Body of pancreas (tissue), 4 donors: Measurements from ENCODE around the gene TEAD4. TPM values are rescaled to one million over a fixed set of nuclear protein-coding genes. Genes with fewer than 3 reads are reported as not detected.
A peak's percentile ranks its signal among the peaks of the same experiment; 100 is the strongest.
"Not testable (repeated sequence)": the region's sequence is repeated elsewhere in the genome, so short reads cannot be mapped to it uniquely, and the experiment has no call there.

Experiments used
- ATAC-seq: fragments of 150-250 bp; one replicate; pipeline ENCODE4 v1.9.1; 2016
- DNase-seq, 4 donors: peaks; one replicate each; pipeline ENCODE4 v3.0.0-alpha.2; 2019
- H3K27ac ChIP-seq, 4 donors: fragments of 200-600 bp; sonication (generic); 1 replicate in 3 of 4; 2 replicates in 1 of 4; pipeline versions ENCODE4 v1.5.1 to v1.6.1; 2016 to 2019; ENCODE audit warnings: mild to moderate bottlenecking in 1 of 4, mixed read lengths in 1 of 4, moderate library complexity in 1 of 4
- H3K27me3 ChIP-seq, 2 donors: fragments of 200-600 bp; sonication (generic); one replicate each; pipeline ENCODE4 v1.6.0; 2016; ENCODE audit warnings: mild to moderate bottlenecking in 1 of 2
- H3K36me3 ChIP-seq, 2 donors: fragments of 200-600 bp; sonication (generic); replicated peaks in 1 of 2; 2 replicates each; pipeline ENCODE4 v1.5.1; 2016; ENCODE audit warnings: low read depth in 2 of 2; ENCODE audit not compliant: insufficient read depth in 1 of 2
- H3K4me1 ChIP-seq: fragments of 200-600 bp; sonication (generic); one replicate; pipeline ENCODE4 v1.6.0; 2016
- H3K4me3 ChIP-seq, 2 donors: fragments of 200-600 bp; sonication (generic); 1 replicate in 1 of 2; 2 replicates in 1 of 2; pipeline ENCODE4 v1.5.1; 2016 to 2019
- H3K9me3 ChIP-seq, 3 donors: fragments of 200-600 bp; sonication (generic); 1 replicate in 2 of 3; 2 replicates in 1 of 3; pipeline ENCODE4 v1.5.1; 2016
- POLR2A ChIP-seq, 3 donors: fragments of 450-650 bp; IDR thresholded peaks; one replicate each; pipeline ENCODE4 v1.6.1; 2016; ENCODE audit warnings: antibody characterized with exemption in 3 of 3, mild to moderate bottlenecking in 2 of 3
- WGBS, 2 donors: methylation state at CpG; one replicate each; pipeline ENCODE4 v1.1.5; 2017; 5-methylcytosine and 5-hydroxymethylcytosine counted together
- intact Hi-C: fragments of 100-400 bp; cut with DNase I; formaldehyde crosslinking; loops from one replicate; pipeline ENCODE4 v1.15.1; 2023
- total RNA-seq, 2 donors: library from RNA; depleted of rRNA; stranded (reverse); fragments of >200 nt; gene quantifications; one replicate each; pipeline ENCODE4 v1.1.0, GENCODE V29; 2016
- TF ChIP-seq, protein P1 (sequence below), 7 experiments: fragments of 450-650 bp in 4 of 7; fragments of 200-600 bp in 3 of 7; sonication (generic) in 3 of 7; IDR thresholded peaks; one replicate each; pipeline ENCODE4 v1.5.1; 2016 to 2019; ENCODE audit warnings: antibody characterized with exemption in 7 of 7

The TEAD4 gene
- total RNA-seq, 2 donors from 2014 or later = 25.1 to 28.5 TPM

DNA sequence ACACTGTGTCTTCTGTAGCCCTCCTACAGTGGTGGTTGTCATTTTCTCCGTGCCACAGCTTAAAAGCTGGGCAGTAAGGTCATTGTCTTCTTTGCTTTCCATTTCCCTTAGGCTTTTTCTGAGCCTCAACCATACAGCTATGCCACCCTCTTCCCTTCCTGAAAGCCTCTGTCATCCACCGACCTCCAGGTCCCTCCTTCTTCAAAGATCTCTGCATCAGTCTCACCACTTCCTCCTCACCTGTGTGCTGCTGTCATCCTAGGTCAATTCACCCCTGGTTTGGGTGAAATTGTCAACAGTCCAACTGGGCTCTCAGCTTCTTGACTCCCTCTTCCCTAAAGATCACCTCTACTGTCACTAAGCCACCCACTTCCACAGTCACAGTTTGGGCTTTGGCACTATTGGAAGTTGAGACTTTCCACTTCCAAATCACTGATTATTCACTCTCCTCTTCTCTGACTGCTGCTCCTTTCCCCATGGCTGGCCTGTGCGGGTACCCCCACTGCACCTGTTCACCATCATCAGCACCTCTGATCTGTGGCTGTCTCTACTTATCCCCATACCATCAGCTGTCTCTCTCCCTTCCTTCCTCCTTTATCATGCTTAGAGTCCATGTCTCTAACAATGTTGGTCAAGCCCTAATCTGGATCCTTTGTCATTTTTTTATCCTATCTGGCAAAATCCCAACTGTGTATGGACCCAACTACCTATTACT, 102.5 kb downstream of the TEAD4 start:
- ATAC-seq = no peak
- intact Hi-C loops = no loop called here
- H3K9me3 ChIP-seq = no peaks in the 10 kb centered on the region

DNA sequence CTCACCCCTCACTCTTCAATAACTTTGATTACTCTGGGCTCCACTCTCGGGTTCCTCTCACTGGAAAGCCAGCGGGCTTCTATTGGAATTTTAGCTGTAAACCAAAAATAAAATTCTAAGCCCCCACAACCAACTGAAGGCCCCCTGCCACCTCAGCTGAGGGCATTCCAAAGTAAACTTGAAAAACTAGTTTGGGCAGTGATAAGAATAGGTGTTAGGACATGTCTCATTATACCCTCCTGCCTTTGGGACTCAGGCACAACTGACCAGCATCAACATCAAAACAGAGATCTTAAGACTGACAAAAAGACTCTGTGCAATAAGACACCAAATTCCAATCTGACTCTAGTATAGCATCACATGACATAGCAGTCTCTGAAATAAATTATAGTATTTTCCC, 106.1 kb downstream of the TEAD4 start:
- no peak overlapping the region for H3K27ac ChIP-seq
- H3K36me3 ChIP-seq = no peaks in the 10 kb centered on the region
- no peaks in the 10 kb centered on the region for H3K27me3 ChIP-seq
- peaks cover 11% of the 10 kb centered on the region for H3K4me1 ChIP-seq
- intact Hi-C loops = no loop called here
- no peak for ATAC-seq
- WGBS, 2 donors = 66 to 72% methylated on average over 2 of the region's 2 CpGs
- DNase-seq = no peak
- no peaks in the 10 kb centered on the region for H3K9me3 ChIP-seq
- H3K4me3 ChIP-seq = no peak overlapping the region
- TF ChIP-seq POLR2A (IDR thresholded peaks at IDR 0.05) = no peak
- TF ChIP-seq, protein P1, sequence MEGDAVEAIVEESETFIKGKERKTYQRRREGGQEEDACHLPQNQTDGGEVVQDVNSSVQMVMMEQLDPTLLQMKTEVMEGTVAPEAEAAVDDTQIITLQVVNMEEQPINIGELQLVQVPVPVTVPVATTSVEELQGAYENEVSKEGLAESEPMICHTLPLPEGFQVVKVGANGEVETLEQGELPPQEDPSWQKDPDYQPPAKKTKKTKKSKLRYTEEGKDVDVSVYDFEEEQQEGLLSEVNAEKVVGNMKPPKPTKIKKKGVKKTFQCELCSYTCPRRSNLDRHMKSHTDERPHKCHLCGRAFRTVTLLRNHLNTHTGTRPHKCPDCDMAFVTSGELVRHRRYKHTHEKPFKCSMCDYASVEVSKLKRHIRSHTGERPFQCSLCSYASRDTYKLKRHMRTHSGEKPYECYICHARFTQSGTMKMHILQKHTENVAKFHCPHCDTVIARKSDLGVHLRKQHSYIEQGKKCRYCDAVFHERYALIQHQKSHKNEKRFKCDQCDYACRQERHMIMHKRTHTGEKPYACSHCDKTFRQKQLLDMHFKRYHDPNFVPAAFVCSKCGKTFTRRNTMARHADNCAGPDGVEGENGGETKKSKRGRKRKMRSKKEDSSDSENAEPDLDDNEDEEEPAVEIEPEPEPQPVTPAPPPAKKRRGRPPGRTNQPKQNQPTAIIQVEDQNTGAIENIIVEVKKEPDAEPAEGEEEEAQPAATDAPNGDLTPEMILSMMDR (IDR thresholded peaks at IDR 0.05) = no peak

More for the DNA sequence above, 102.5 kb downstream of the TEAD4 start:
- no peak overlapping the region for H3K4me3 ChIP-seq
- H3K27me3 ChIP-seq = no peaks in the 10 kb centered on the region
- peaks cover 11% of the 10 kb centered on the region for H3K4me1 ChIP-seq
- H3K27ac ChIP-seq = no peak overlapping the region
- TF ChIP-seq, protein P1 (IDR thresholded peaks at IDR 0.05) = no peak
- no peak for TF ChIP-seq POLR2A (IDR thresholded peaks at IDR 0.05)
- WGBS, 2 donors = 70 to 79% methylated on average over 3 of the region's 3 CpGs
- DNase-seq = no peak
- H3K36me3 ChIP-seq = no peaks in the 10 kb centered on the region

DNA sequence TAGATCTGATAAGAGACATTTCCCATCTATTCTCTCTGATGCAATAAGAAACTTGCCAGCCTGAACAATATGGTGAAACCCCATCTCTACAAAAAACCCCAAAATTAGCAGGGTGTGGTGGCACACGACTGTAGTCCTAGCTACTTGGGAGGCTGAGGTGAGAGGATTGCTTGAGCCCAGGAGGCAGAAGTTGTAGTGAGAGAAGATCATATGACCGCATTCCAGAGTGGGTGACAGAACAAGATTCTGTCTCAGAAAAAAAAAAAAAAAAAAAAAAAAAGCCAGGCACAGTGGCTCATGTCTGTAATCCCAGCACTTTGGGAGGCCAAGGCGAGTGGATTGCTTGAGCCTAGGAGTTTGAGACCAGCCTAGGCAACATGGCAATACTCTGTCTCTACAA, 106.6 kb downstream of the TEAD4 start:
- intact Hi-C loops, DNase-seq, H3K4me3 ChIP-seq, ATAC-seq, H3K9me3 ChIP-seq, H3K36me3 ChIP-seq, H3K27ac ChIP-seq, H3K27me3 ChIP-seq: not testable (repeated sequence)
- H3K4me1 ChIP-seq = peaks cover 11% of the 10 kb centered on the region
- 87 to 90% methylated on average over 3 of the region's 3 CpGs for WGBS, 2 donors

DNA sequence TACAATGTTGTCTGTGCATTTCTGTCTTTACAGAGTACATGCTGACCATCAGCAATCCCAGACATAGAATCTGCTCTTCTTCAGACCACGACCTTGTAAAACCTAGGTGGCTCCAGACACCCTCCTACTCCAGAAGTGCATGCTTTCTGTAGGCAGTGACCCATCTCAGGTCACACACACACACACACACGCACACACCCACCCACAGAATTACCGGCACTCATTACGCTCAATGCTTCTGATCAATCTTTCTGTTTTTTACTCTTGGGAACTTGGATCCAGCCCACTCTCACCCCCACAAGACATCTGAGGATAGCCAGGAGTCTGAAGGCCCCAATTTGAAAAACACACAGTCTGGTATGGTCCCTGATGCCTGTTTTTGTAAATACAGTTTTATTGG, 110.5 kb downstream of the TEAD4 start:
- TF ChIP-seq POLR2A (IDR thresholded peaks at IDR 0.05) = no peak
- TF ChIP-seq, protein P1 (IDR thresholded peaks at IDR 0.05) = no peak
- H3K4me1 ChIP-seq = peaks cover 21% of the 10 kb centered on the region
- intact Hi-C loops = no loop called here
- H3K36me3 ChIP-seq = no peaks in the 10 kb centered on the region
- H3K27ac ChIP-seq = no peak overlapping the region
- H3K27me3 ChIP-seq = no peaks in the 10 kb centered on the region
- 86 to 95% methylated on average over 4 of the region's 4 CpGs for WGBS, 2 donors
- no peaks in the 10 kb centered on the region for H3K9me3 ChIP-seq
- DNase-seq = no peak
- no peak overlapping the region for H3K4me3 ChIP-seq
- no peak for ATAC-seq

DNA sequence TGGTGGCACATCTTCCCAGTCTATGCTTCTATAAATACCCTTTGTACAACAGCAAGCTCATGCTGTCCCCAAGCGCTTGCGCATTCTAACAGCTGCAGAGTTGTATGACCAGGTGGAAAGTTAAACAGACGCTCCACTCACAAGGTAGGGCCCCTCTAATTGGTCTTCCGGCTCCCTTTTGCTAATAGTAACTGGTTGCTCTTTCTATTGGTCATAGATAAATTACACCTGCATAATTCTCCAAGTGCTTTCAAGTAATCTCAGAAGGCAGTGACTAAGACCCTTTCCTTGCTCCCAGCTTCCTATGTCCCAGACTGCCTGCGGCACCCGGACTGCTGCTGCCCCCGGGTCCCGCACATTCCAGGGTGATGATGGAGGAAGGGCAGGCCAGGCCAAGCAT, 111.9 kb downstream of the TEAD4 start:
- H3K27me3 ChIP-seq = no peaks in the 10 kb centered on the region
- TF ChIP-seq, protein P1 (IDR thresholded peaks at IDR 0.05) = no peak
- no peak for TF ChIP-seq POLR2A (IDR thresholded peaks at IDR 0.05)
- WGBS, 2 donors = 48 to 63% methylated on average over 8 of the region's 8 CpGs
- H3K36me3 ChIP-seq = no peaks in the 10 kb centered on the region
- H3K4me1 ChIP-seq = peaks cover 11% of the 10 kb centered on the region
- intact Hi-C loops = no loop called here
- ATAC-seq (no peak), DNase-seq (peak in 3 of 4 donors; percentile 63 to 74 (median 72))
- no peak overlapping the region for H3K4me3 ChIP-seq
- H3K27ac ChIP-seq = peak overlapping the region in 2 of 4 donors; percentile 17 to 54
- H3K9me3 ChIP-seq = no peaks in the 10 kb centered on the region
